GM21576 (cell line): ENCODE measurements around the gene TMED4.
"Not testable (repeated sequence)": the region's sequence is repeated elsewhere in the genome, so short reads cannot be mapped to it uniquely, and the experiment has no call there.

Experiments used
- ATAC-seq: cut with Tn5 transposase; IDR thresholded peaks from one replicate; pipeline ENCODE4 v1.9.1; 2021; ENCODE audit warnings: mild to moderate bottlenecking, moderate library complexity; ENCODE audit not compliant: unreplicated experiment

TMED4 gene

DNA sequence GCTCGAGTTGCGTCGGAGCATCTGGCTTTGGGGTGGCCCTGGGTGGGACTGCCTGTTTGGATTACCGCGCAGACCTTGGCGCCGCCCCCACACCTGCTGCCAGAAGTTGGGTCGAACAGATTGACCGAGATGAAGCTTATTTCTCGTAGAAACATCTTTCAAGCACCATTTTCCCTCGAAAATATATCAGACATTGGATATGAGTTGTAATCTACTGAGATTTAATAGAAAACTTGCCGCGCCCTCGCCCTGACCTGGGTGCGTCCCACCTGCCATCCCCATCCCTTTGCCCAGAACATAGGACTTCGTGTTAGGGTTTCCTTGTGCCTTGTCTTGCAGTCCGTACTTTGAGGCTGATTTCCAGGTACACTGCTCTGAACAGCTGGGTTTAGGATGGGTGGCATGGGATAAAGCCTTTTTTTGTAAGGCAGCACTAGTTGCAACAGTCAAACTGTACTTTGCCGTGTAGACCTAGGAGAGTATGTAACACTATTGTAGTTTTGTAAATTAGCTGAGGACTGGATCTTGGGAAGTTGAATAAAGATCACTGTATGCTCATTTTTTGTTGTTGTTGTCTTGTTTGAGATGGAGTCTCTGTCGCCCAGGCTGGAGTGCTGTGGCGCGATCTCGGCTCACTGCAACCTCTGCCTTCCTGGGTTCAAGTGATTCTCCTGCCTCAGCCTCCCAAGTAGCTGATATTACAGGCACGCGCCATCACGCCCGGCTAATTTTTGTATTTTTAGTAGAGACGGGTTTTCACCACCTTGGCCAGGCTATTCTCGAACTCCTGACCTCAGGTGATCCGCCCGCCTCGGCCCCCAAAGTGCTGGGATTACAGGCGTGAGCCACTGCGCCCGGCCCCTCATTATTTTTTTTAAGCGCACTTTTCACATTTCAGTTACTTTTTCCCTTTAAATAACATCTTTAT lies 25.4 kb upstream of the TMED4 start:
- no peak for ATAC-seq

DNA sequence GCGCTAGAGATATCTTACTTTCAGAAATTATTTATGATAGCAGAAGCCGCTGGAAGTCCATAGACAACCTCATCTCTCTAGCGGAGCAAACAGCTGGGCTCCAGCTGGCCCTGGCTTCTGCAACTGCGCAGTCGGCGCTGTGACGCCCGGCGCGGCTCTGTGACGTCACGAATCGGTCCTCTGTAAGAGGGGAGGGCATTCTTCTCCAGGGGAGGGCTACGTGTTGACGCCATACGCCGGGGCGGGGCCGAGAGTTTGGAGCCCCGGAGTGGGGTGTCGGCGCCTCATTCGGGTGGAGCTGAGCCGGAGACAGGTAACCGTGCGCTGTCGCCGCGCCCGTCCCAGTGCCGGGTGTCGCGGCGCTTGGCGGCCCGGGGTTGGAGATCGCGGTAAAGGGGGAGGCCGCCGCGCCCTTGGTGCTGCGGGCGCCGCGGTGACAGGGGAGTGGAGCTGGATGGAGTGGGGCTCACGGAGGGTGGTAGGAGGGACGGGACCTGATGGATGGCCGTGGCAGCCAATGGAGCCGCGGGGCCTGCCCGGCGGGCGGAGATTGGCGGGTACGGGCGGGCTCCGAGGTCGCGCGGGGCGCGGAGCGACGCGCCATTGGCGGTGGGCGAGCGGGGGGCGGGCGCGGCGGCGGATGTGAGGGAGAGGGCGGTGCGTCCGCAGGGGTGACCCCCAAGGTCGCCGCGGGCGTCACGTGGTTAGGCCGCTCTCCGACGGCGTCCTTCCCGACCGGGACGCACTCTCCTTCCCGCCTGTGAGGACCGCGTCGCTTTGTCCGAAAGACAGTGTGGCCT lies 24.5 kb upstream of the TMED4 start, which contains the start of gene OGDH:
Gene OGDH (plus strand): TSS at position 287 of the 800 bp plus-strand sequence. CDS start 17,717 bp downstream, outside the sequence.
- ATAC-seq, result peak; percentile 92

DNA sequence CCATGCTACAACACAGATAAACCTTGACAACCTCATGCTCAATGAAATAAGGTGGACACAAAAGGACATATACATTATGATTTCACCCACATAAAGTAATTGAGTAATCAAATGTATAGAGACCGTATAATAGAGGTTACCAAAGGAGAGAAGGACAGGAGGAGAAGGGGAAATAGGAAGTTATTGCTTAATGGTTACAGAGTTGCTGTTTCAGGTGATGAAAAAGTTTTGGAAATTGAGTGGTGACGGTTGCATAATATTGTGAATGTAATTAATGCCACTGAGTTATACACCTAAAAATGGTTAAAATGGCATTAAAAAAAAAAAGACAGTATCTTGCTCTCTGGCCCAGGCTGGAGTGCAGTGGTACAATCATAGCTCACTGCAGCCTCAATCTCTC lies 22.9 kb upstream of the TMED4 start:
- ATAC-seq, result no peak

DNA sequence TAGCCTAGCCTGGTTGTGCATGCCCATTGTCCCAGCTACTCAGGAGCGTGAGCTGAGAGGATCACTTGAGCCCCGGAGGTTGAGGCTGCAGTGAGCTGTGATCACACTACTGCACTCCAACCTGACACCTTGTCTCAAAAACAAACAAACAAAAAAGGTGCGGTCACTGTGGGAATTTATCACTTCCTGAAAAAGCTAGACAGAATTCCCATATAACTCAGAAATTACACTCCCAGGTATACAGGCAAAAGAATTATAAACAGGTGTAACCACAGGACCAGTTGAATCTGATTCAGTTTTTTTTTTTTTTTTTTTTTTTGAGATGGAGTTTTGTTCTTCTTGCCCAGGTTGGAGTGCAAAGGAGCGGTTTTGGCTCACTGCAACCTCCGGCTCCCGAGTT lies 21.2 kb upstream of the TMED4 start:
- no peak for ATAC-seq

DNA sequence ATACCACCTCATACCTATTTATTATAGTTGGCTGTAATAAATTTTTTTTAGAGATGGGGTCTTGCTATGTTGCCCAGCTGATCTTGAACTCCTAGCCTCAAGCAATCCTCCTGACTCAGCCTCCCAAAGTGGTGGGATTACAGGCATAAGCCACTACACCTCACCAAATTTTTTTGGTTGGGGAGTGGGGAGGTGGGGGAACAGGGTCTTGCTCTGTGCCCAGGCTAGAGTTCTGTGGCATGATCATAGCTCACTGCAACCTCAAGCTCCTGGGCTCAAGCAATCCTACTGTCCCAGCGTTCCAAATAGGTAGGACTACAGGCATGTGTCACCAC lies 20.5 kb upstream of the TMED4 start:
- no peak for ATAC-seq

DNA sequence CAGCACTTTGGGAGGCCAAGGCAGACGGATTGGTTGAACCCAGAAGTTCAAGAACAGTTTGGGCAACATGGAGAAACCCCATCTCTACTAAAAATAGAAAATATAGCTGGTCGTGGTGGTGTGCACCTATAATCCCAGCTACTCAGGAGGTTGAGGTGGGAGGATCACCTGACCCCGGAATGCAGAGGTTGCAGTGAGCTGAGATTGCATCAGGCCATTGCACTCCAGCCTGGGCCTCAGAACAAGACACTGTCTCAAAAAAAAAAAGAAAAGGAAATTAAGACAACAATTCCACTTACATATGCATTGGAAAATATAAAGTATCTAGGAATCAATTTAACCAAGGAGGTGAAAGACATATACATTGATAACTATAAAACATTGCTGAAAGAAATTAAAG lies 17.2 kb upstream of the TMED4 start:
- no peak for ATAC-seq

DNA sequence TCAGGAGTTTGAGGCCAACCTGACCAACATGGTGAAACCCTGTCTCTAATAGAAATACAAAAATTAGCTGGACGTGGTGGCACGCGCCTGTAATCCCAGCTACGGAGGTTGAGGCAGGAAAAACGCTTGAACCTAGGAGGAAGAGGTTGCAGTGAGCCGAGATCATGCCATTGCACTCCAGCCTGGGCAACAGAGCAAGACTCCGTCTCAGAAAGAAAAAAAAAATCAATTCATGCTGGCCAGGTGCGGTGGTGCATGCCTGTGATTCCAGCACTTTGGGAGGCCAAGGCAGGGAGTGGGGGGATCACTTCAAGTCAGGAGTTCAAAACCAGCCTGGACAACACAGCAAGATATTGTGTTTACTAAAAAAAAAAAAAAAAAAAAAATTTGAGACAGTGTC lies 15.2 kb upstream of the TMED4 start:
- not testable (repeated sequence) for ATAC-seq

DNA sequence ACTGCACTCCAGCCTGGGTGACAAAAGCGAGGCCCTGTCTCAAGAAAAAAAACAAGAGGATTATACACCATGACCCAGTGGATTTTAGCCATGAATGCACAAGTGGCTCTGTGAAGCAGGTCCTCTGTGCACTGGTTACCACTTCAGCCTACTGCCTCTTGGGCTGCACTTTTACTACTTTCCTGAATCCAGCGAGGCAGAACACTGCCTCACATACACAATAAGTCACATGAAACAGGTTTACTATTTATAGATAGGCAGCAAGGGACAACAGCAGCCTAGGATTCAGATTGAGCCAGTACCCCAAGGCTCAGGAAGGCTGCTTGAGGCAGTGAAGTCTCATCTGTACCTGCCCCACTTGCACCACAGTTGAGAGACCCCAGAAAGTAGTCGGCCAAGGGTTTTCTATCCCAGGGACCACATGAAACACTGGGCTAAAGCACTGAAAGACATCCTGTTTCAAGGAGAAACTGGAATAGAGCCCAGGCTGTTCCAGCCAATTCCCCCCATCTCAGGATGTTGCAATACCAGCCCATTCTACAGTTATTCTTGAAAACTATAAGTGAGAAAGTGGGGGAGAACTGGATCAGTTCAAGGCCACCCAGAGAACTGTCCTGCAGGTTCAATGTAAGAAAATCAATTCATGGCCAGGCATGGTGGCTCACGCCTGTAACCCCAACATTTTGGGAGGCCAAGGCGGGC lies 14.1 kb upstream of the TMED4 start:
- no peak for ATAC-seq

DNA sequence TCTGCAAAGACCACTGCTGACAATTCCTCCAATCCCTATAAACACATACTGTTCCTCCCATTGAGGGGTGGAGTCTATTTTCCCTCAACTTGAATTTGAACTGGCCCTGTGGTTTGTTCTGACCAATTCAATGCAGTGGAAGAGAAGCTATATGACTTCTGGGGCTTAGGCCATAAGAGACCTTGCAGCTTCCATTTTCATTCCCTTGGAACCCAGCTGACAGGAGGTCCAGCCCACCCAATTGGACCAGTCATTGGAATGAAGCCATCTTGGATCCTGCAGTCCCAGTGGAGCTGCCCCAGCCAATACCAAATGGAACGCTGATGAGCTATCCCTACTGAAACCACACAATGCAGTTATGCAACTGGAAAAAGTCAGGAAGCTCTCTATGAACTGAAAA lies 8.9 kb upstream of the TMED4 start:
- no peak for ATAC-seq

DNA sequence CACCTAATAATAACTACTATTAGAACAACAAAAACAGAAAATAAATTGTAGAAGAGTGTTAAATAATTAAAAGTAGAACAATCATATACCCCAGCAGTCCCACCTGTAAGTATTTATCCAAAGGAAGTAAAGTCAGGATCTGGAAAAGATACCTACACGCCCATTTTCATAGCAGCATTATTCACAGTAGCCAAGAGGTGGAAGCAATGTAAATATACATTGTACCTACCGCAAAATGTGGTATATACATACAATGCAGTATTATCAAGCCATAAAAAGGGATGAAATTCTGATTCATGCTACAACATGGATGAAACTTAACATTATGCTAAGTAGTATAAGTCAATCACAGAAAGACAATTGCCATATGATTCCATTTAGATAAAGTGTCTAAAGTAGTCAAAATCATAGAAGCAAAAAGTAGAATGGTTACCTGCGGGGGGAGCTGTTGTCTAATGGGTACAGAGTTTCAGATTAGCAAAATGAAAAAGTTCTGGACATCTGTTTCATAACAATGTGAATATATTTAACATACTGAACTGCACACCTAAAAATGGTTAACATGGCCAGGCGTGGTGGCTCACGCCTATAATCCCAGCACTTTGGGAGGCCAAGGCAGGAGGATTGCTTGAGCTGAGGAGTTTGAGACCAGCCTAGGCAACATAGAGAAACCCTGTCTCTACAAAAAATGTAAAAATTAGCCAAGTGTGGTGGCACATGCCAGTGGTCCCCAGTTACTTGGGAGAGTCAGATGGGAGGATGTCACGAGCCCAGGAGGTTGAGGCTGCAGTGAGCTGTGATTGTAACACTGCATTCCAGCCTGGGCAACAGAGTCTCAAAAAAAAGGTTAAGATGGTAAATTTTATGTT lies 6.0 kb upstream of the TMED4 start:
- ATAC-seq, result no peak

DNA sequence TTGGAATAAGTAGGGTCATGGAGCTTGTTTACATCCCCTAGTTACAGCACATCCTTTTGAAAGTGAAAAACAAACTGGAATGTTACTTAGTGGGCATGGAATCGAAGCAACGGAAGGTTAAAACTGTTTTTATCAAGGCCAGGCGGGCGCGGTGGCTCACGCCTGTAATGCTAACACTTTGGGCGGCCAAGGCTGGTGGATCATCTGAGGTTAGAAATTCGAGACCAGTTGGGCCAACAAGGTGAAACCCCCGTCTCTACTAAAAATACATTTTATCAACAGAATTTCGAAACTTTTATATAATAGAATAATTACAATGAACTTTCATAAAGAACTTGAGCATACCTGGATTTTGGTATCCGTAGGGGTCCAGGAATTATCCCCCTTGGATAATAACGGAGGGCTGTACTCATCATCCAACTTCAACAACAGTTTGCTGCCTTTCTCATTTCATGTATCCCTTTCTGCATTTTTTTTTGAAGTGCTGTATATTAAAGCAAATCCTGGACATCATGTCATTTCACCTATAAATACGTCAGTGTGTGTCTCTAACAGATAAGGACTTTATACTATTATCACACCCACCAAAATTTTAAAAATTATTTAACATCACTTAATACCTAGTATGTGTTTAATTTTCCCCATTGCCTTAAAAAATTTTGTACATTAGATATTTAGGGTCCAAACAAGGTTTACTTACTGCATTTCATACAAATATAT lies 1.3 kb upstream of the TMED4 start:
- no peak for ATAC-seq

DNA sequence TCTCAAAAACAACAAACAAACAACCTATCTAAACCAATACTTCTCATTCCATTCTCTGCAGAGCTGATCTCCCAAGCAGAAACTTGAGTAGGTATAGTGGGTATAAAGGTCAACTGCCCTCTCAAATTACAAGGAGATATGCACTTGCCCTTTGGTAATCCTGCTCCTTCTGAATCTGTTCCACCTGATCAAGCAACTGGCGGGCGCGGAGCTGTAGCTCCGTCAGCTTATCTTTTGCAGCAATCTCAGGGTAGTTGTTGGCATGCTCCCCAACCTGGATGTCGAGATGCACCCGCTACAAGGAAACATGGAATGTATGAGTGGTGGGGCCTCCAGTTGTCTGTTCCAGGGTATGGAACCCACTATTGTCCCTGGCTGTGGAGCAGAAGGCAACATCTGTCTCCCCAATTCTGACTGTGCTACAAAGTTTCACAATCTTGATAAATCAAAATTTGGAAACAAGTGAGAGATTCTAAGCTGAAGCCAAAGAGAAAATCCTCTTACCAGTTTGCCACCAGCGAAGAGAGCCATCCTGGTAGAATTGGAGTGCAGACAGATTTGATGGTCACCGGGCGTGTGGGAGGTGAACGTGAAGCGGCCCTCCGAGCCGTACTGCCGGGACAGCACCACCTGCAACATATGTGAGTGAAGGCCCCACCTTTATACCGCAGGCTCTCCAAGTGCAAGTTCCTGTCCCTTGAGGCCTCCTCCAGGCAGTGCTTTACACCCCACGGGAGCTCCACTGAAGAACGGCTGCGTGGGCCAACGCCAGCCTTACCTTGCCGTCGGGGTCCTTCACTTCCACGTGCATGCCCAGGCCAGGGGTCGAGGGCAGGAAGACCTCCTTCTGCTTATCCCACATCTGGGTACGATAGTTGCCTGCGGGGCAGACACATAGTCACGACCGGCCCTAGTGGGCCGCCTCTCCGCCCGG lies 819 bp downstream of the TMED4 start:
- ATAC-seq, result peak; percentile 39

DNA sequence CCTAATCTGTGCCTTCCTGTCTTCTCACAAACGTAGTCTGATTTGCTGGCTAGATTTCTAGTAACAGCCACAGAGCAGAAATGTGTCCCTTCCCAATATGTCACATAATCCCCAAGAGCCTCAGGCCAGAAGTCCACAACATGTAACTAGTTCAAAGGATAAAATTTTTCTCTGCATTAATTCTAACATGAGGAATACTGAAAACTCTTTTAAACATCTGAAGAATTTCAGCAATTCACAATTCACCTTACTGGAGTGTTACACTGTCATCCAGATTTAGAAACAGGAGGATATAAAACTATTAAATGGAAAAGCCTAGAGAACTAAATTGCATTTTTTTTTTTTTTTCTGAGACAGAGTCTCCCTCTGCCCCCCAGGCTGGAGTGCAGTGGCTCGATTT lies 5.8 kb downstream of the TMED4 start:
- ATAC-seq, result no peak

DNA sequence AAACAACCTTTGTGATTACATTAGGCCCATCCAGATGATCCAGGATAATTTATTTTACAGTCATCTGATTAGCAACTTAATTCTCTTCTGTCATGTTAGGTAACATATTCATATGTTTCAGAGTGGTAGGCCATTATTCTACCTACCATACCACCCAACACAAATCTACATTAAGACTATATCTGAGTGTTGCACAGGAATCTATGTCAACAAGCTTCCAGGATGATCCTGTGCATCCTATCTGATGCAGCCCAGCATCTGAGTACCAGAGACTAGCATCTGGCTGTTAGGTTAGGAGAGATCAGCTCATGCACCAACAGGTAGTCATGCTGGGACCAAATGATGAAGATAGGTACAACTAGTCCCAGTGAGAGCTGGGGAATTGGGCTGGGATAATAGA lies 7.0 kb downstream of the TMED4 start:
- ATAC-seq, result no peak

DNA sequence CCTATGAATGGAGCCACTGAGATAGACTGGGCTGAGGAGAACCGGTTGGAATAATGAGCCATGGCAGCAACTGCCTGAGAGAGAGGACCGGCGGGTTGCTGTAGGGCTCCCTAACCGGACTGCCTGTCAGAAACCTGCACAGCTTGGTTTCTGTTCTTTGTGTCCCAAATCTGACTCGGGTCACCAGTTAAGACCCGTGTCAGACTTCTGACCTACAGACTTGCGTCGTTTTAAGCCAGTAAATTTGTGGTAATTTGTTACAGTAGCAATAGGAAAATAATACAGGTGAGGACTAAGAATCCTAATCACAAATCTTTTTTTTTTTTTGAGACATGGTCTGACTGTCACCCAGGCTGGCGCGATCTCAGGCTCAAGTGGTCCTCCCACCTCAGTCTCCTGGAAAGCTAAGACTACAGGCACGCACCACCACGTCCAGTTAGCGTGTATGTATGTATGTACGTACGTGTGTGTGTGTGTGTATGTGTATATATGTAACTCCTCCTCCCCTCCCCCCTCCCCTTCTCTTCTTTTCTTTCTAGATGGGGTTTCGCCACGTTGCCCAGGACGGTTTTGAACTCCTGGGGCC lies 7.7 kb downstream of the TMED4 start:
- ATAC-seq, result peak; percentile 5

DNA sequence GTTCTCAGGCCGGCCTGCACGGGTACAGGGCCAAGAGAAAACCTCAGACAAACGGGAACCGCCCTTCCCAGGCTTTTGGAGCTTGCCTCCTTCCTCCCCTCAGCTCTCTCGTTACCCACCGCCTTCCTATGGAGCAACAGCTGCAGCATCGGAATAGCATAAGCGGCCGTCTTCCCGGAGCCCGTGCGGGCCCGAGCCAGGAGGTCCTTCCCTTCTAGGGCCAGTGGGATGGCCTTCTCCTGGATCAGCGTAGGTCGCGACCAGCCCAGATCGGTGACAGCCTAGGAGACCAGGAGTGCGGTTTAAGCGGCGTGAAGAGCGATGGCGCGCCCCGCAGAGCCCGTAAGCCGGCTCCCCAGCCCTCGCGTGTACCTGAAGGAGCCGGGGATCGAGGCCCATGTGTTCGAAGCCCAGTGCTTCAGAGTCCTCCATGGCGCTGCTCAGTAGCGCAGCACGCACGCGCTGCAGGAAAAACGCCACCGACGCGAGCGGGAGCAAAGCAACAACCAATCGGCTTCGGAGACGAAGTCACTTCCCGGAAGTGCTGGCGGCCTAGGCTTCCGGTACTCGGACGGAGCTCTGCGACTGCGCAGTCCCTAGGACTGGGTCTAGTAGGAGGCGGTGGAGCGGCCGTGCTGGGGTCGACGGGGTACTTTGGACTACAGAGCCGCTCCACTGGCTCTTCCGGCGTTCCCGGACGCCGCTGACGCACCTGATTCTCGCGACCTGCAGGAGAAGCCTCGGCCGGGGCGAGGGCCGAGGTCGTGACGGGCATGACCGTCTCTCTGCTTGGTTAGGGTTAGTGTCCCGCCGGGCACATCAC lies 8.4 kb downstream of the TMED4 start, which contains the start of gene DDX56:
Gene DDX56 (minus strand): TSS at position 445 of the 823 bp plus-strand sequence. CDS start 13 bp downstream, at position 432.
- ATAC-seq, result peak; percentile 93

DNA sequence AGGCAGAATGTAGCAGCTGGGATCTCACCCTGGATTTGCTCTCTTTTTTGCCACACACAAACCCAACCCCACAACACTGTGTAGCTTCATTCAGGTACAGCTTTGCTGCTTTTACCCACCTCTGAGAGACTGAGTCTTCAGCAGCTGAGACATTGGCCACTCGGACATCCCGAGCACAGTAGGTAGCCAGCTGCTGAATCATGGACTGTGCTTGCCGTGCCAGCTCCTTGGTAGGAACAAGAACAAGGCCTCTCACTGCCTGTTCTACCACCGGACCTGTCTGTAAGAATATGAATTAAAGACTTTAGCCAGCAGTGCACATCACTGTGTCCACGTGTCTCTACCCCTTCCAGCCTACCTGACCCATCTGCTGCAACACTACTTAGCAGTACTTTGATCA lies 9.3 kb downstream of the TMED4 start:
- ATAC-seq, result no peak
